GM10266 (cell line): ENCODE results near the gene CHST9.

Experiments
- DNase-seq: peaks from one replicate; pipeline ENCODE4 v3.0.0; 2012; ENCODE audit errors: extremely low spot score
- TF ChIP-seq, protein P1 (sequence below): IDR thresholded peaks from 2 replicates; pipeline ENCODE4 v1.5.1; 2012; ENCODE audit warnings: mild to moderate bottlenecking, low read depth; ENCODE audit not compliant: control insufficient read depth, insufficient read depth; ENCODE audit errors: missing control alignments

CHST9 gene

DNA sequence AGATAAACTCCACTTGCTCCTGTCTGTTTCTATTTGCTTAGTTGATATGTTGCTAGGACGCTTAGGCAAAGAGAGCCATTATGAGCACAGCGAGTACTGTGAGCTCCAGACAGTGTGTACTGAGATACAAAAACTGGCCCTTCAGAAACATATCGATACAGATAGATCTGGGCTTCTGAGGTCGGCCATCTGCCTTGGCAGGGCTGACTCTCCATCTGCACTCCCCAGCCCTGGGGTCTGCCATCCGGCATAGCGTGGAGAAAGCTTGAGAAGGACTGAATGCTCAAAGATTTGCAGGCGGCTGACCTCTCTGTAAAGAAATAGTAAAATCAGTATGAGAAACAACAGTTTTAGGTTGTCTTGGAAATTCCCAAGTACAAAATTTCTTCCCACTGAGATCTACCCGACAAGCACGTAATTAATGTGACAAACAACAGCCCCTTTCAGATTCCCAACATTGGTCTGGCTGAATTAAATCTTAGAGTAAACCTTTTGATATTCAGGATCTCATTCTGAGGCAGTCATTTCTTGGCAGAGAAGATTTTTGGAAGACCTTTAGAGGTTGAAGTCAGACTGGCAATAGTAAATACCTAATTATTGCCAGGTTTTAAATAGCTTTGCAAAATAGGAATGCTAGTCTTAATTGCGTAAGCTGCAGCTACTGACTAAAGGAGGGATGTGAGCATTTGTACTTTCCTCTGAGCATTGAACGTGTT lies 127.4 kb downstream of the CHST9 start:
- no peak for DNase-seq

DNA sequence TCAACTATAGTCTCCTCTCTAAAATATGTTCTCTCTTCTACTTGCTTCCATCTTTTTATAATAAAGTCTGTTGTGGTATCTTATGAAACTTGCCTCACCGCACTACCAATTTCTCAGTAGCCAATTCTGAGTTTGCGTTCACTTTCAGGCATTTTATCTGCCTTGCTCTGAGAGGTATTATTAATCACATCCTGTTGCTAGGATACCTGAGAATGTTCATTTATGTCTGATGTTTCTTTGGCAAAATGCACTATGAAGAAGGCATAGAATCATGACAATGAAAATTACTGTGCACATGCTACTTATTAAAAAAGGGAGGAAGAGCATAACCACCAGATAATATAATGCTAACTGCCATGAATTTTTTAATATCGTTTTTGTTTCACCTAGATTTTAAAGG lies 130.2 kb downstream of the CHST9 start:
- no peak for DNase-seq
- TF ChIP-seq, protein P1, sequence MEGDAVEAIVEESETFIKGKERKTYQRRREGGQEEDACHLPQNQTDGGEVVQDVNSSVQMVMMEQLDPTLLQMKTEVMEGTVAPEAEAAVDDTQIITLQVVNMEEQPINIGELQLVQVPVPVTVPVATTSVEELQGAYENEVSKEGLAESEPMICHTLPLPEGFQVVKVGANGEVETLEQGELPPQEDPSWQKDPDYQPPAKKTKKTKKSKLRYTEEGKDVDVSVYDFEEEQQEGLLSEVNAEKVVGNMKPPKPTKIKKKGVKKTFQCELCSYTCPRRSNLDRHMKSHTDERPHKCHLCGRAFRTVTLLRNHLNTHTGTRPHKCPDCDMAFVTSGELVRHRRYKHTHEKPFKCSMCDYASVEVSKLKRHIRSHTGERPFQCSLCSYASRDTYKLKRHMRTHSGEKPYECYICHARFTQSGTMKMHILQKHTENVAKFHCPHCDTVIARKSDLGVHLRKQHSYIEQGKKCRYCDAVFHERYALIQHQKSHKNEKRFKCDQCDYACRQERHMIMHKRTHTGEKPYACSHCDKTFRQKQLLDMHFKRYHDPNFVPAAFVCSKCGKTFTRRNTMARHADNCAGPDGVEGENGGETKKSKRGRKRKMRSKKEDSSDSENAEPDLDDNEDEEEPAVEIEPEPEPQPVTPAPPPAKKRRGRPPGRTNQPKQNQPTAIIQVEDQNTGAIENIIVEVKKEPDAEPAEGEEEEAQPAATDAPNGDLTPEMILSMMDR, result no peak

More for the DNA sequence above, 127.4 kb downstream of the CHST9 start:
- TF ChIP-seq, protein P1, result no peak

DNA sequence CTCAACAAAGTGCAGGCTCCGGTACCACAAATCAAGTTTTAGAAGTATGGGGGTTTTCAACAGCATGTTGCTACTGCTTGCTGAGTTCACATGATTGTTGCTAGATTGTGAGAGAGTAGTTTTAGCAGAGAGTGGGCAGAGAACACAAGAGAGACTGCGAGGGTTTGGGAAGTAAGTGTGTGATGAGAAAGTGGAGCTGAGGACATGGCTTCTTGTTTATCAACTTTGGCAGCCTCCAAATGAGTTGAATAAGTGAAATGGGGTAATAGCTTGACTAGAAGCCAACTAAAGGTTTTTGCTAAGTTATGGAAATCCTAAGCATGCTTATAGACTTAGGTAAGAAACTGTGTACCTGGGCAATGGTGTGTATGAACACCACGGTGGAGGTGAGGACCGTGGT lies 135.1 kb downstream of the CHST9 start:
- no peak for DNase-seq
- TF ChIP-seq, protein P1, result no peak

DNA sequence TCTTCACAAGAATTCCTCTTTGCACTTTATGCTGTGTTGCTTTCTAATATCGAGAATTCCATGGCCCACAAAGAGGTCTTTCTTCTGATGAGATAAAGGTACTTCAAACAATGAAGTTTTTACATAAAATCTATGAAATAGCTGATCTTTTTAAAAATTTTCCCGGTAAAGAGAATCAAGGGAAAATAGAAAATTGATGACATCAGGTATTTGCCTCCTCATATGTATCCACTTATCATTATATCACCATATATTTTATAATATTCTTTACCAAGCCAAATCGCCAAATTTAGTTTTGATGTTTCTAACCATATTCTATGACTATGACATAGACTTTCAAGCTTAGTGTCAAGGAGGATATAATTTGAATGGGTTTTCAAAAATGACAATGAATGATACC lies 139.8 kb downstream of the CHST9 start:
- TF ChIP-seq, protein P1, result no peak

DNA sequence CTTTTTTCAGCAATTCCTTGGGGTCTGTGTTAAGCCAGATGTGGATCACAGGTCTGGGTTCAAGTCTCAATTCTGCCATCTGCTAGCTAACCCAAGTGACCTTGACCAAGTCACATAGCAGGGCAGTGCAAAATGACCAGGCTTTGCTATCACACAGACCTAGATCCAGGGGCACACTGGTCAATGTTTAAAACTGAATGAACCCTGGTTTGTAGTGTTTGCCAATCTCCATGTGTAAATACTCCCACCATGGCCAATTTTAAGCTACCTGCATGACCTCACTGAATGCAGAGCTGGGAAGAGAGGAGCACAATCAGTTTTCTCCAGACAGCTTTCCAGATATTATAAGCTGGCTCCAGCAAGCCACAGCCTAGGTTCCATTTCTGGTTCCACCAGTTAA lies 142.9 kb downstream of the CHST9 start:
- TF ChIP-seq, protein P1, result no peak
- DNase-seq, result no peak

More for the DNA sequence above, 139.8 kb downstream of the CHST9 start:
- no peak for DNase-seq

DNA sequence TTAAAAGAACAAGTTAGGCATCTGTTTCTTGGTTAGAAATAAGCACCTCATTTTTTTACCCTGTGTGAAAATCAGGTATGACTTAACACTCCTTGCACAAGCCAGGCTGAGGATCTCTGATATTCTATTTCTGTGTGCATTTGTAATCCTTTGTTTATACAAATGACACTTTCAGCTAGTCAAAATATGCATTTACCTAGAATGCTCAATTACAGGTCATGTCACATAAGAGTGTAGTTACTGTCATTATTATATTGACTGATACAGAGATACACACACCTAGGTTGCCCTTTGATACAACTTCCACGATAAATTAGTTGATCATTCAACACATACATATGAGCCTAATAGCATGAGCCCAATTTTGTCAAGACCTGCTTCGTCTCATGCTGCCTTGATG lies 144.3 kb downstream of the CHST9 start:
- DNase-seq, result no peak
- TF ChIP-seq, protein P1, result no peak

DNA sequence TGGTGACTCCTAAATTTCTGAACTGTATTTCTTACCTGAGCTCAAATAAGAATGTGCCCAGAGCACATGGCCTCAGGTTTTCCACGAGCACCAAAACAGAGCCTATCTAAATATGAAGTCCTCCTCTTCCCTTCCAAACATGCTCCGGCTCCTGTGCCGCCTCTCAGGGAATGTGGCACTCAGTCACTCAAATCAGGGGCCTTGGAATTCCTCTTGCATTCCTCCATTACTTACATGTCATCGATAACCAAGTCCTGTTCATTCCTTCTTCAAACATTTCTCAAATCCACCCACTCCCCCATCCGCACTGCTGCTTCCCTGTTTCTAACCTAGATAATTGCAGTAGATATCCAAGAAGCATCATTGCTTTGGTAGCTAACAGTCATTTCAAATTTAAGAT lies 151.4 kb downstream of the CHST9 start:
- TF ChIP-seq, protein P1, result no peak
- DNase-seq, result no peak
